HEK293 (cell line): ENCODE data around the gene RNF34.

Experiments
- GFI1B ChIP-seq: fragments of 450-650 bp; formaldehyde crosslinking; IDR thresholded peaks from 2 replicates; pipeline ENCODE4 v1.5.1; 2016; ENCODE audit warnings: missing biosample characterization, missing genetic modification characterization
- GLIS2 ChIP-seq: fragments of 450-650 bp; formaldehyde crosslinking; IDR thresholded peaks from 2 replicates; pipeline ENCODE4 v1.5.1; 2016; ENCODE audit warnings: missing biosample characterization, missing genetic modification characterization
- SETDB1 ChIP-seq: IDR thresholded peaks from one replicate; pipeline ENCODE4 v1.6.1; 2017; ENCODE audit warnings: mild to moderate bottlenecking, low read length, moderate library complexity, mixed read lengths; ENCODE audit not compliant: insufficient read length
- ZBTB21 ChIP-seq: fragments of 450-650 bp; formaldehyde crosslinking; IDR thresholded peaks from 2 replicates; pipeline ENCODE4 v1.5.1; 2017; ENCODE audit warnings: missing biosample characterization, missing genetic modification characterization
- ZBTB6 ChIP-seq: fragments of 450-650 bp; formaldehyde crosslinking; IDR thresholded peaks from 2 replicates; pipeline ENCODE4 v1.5.1; 2017; ENCODE audit warnings: missing biosample characterization, missing genetic modification characterization
- ZNF114 ChIP-seq: fragments of 450-650 bp; formaldehyde crosslinking; IDR thresholded peaks from 2 replicates; pipeline ENCODE4 v1.5.0; 2017; ENCODE audit warnings: missing biosample characterization, missing genetic modification characterization
- ZNF169 ChIP-seq: fragments of 450-650 bp; formaldehyde crosslinking; IDR thresholded peaks from 2 replicates; pipeline ENCODE4 v1.5.1; 2016; ENCODE audit warnings: missing biosample characterization, missing genetic modification characterization
- ZNF174 ChIP-seq: fragments of 450-650 bp; formaldehyde crosslinking; IDR thresholded peaks from 2 replicates; pipeline ENCODE4 v1.5.0; 2017; ENCODE audit warnings: missing biosample characterization, mild to moderate bottlenecking, missing genetic modification characterization
- ZNF211 ChIP-seq: fragments of 450-650 bp; formaldehyde crosslinking; IDR thresholded peaks from 2 replicates; pipeline ENCODE4 v1.5.1; 2016; ENCODE audit warnings: low read depth, missing biosample characterization, missing genetic modification characterization
- ZNF280C ChIP-seq: fragments of 450-650 bp; formaldehyde crosslinking; IDR thresholded peaks from 2 replicates; pipeline ENCODE4 v1.5.1; 2016; ENCODE audit warnings: missing biosample characterization, missing genetic modification characterization
- ZNF324 ChIP-seq: fragments of 450-650 bp; formaldehyde crosslinking; IDR thresholded peaks from 2 replicates; pipeline ENCODE4 v1.5.1; 2016; ENCODE audit warnings: missing biosample characterization, missing genetic modification characterization
- ZNF398 ChIP-seq: fragments of 450-650 bp; formaldehyde crosslinking; IDR thresholded peaks from 2 replicates; pipeline ENCODE4 v1.5.1; 2017; ENCODE audit warnings: missing biosample characterization, missing genetic modification characterization
- ZNF510 ChIP-seq: fragments of 450-650 bp; formaldehyde crosslinking; IDR thresholded peaks from 2 replicates; pipeline ENCODE4 v1.5.1; 2018; ENCODE audit warnings: mild to moderate bottlenecking, missing genetic modification characterization, missing biosample characterization; ENCODE audit not compliant: insufficient replicate concordance
- ZNF518A ChIP-seq: fragments of 450-650 bp; formaldehyde crosslinking; conservative IDR thresholded peaks from 2 replicates; pipeline ENCODE4 v1.5.1; 2016; ENCODE audit warnings: low read depth, missing biosample characterization, missing genetic modification characterization
- ZNF530 ChIP-seq: fragments of 450-650 bp; formaldehyde crosslinking; IDR thresholded peaks from 2 replicates; pipeline ENCODE4 v1.5.1; 2016; ENCODE audit warnings: low read depth, missing biosample characterization, missing genetic modification characterization
- ZNF544 ChIP-seq: fragments of 450-650 bp; formaldehyde crosslinking; IDR thresholded peaks from 2 replicates; pipeline ENCODE4 v1.5.0; 2017; ENCODE audit warnings: missing biosample characterization, missing genetic modification characterization
- ZSCAN18 ChIP-seq: fragments of 450-650 bp; formaldehyde crosslinking; IDR thresholded peaks from 2 replicates; pipeline ENCODE4 v1.5.1; 2016; ENCODE audit warnings: missing biosample characterization, missing genetic modification characterization
- TF ChIP-seq, protein P1 (sequence below): fragments of 450-650 bp; formaldehyde crosslinking; IDR thresholded peaks from 2 replicates; pipeline ENCODE4 v1.5.1; 2016; ENCODE audit warnings: missing biosample characterization, missing genetic modification characterization
- TF ChIP-seq, protein P2 (sequence below): fragments of 450-650 bp; formaldehyde crosslinking; IDR thresholded peaks from 2 replicates; pipeline ENCODE4 v1.5.1; 2016; ENCODE audit warnings: missing biosample characterization, missing genetic modification characterization
- TF ChIP-seq, protein P3 (sequence below): fragments of 450-650 bp; formaldehyde crosslinking; IDR thresholded peaks from 2 replicates; pipeline ENCODE4 v1.5.1; 2016; ENCODE audit warnings: missing biosample characterization, missing genetic modification characterization

Gene RNF34

GRCh38 chr12:121399391-121400331, at the start of gene RNF34 (continued):
- TF ChIP-seq ZNF518A (tag by site-specific recombination): no peak
- TF ChIP-seq ZSCAN18: no peak
- no peak for TF ChIP-seq ZBTB6
- peak; percentile 49; the same call in 1 of the 2 replicates for TF ChIP-seq ZNF324
- no peak for TF ChIP-seq GLIS2 (tag by site-specific recombination)
- no peak for TF ChIP-seq SETDB1
- TF ChIP-seq, protein P1, sequence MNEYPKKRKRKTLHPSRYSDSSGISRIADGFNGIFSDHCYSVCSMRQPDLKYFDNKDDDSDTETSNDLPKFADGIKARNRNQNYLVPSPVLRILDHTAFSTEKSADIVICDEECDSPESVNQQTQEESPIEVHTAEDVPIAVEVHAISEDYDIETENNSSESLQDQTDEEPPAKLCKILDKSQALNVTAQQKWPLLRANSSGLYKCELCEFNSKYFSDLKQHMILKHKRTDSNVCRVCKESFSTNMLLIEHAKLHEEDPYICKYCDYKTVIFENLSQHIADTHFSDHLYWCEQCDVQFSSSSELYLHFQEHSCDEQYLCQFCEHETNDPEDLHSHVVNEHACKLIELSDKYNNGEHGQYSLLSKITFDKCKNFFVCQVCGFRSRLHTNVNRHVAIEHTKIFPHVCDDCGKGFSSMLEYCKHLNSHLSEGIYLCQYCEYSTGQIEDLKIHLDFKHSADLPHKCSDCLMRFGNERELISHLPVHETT (tag by site-specific recombination): no peak; the same call in none of the 2 replicates
- TF ChIP-seq ZNF530 (tag by site-specific recombination): no peak
- TF ChIP-seq GFI1B (tag by site-specific recombination): no peak; the same call in 1 of the 2 replicates
- no peak for TF ChIP-seq ZNF211
- TF ChIP-seq, protein P2, sequence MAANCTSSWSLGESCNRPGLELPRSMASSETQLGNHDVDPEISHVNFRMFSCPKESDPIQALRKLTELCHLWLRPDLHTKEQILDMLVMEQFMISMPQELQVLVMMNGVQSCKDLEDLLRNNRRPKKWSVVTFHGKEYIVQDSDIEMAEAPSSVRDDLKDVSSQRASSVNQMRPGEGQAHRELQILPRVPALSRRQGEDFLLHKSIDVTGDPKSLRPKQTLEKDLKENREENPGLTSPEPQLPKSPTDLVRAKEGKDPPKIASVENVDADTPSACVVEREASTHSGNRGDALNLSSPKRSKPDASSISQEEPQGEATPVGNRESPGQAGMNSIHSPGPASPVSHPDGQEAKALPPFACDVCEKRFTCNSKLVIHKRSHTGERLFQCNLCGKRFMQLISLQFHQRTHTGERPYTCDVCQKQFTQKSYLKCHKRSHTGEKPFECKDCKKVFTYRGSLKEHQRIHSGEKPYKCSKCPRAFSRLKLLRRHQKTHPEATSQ: no peak
- TF ChIP-seq ZNF510 (tag by site-specific recombination): no peak
- TF ChIP-seq, protein P3, sequence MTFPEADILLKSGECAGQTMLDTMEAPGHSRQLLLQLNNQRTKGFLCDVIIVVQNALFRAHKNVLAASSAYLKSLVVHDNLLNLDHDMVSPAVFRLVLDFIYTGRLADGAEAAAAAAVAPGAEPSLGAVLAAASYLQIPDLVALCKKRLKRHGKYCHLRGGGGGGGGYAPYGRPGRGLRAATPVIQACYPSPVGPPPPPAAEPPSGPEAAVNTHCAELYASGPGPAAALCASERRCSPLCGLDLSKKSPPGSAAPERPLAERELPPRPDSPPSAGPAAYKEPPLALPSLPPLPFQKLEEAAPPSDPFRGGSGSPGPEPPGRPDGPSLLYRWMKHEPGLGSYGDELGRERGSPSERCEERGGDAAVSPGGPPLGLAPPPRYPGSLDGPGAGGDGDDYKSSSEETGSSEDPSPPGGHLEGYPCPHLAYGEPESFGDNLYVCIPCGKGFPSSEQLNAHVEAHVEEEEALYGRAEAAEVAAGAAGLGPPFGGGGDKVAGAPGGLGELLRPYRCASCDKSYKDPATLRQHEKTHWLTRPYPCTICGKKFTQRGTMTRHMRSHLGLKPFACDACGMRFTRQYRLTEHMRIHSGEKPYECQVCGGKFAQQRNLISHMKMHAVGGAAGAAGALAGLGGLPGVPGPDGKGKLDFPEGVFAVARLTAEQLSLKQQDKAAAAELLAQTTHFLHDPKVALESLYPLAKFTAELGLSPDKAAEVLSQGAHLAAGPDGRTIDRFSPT: no peak
- no peak for TF ChIP-seq ZNF544 (tag by site-specific recombination)
- TF ChIP-seq ZNF280C: no peak
- no peak for TF ChIP-seq ZNF114 (tag by site-specific recombination)
- TF ChIP-seq ZBTB21 (tag by site-specific recombination): 0 out of 2 replicates have a peak, but pooled peaks have one; percentile 15
- TF ChIP-seq ZNF174 (tag by site-specific recombination): no peak
- no peak for TF ChIP-seq ZNF398 (tag by site-specific recombination)
- no peak for TF ChIP-seq ZNF169 (tag by site-specific recombination)
